ENCODE data around the gene GLS.

DNA sequence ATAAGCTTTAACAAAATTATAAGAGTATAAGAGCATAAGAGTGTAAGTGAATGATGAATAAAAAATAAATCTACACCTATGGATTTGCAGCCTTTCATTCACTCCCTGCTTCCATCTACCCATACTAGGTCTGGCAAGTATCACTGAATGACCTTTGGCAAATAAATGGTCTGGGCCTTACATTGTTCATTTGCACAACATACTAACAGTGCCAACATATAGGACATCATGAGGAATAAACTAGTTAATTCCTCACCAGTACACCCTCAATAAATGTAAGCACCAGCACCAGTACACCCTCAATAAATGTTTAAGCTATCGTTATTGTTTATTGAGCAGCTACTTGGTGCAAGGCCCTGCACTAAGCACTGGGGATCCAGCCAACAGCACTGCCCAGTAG, 106.5 kb downstream of the GLS start:
- TF ChIP-seq, protein P1, sequence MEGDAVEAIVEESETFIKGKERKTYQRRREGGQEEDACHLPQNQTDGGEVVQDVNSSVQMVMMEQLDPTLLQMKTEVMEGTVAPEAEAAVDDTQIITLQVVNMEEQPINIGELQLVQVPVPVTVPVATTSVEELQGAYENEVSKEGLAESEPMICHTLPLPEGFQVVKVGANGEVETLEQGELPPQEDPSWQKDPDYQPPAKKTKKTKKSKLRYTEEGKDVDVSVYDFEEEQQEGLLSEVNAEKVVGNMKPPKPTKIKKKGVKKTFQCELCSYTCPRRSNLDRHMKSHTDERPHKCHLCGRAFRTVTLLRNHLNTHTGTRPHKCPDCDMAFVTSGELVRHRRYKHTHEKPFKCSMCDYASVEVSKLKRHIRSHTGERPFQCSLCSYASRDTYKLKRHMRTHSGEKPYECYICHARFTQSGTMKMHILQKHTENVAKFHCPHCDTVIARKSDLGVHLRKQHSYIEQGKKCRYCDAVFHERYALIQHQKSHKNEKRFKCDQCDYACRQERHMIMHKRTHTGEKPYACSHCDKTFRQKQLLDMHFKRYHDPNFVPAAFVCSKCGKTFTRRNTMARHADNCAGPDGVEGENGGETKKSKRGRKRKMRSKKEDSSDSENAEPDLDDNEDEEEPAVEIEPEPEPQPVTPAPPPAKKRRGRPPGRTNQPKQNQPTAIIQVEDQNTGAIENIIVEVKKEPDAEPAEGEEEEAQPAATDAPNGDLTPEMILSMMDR (IDR thresholded peaks at IDR 0.05), result no peak
- no peak for TF ChIP-seq POLR2A (IDR thresholded peaks at IDR 0.05)
